B cell (primary cell): ENCODE measurements around the gene C3orf22. TPM values are rescaled to one million over a fixed set of nuclear protein-coding genes. Genes with fewer than 3 reads are reported as not detected.

Source experiments
- ATAC-seq: fragments of 200-7000 bp; cut with Tn5 transposase; one replicate; pipeline ENCODE4 v1.10.0; 2021; ENCODE audit warnings: low read depth, mild to moderate bottlenecking, moderate number of reproducible peaks, moderate library complexity
- CTCF ChIA-PET: fragments of 350-600 bp; sonication (Branson Sonifier 250); formaldehyde crosslinking; loops from one replicate; lab custom pipeline; 2021; ENCODE audit warnings: antibody characterized with exemption, inconsistent platforms; lab: Charles Lee
- POLR2A ChIA-PET: fragments of 350-600 bp; sonication (Branson Sonifier 250); formaldehyde crosslinking; loops from one replicate; lab custom pipeline; 2021; ENCODE audit warnings: antibody characterized with exemption; lab: Charles Lee
- DNase-seq: peaks from one replicate; pipeline ENCODE4 v3.0.0; 2013
- H2AFZ ChIP-seq: 2 replicates; pipeline ENCODE4 v1.6.1; 2012; ENCODE audit warnings: mild to moderate bottlenecking, low read depth, low read length; ENCODE audit not compliant: insufficient read depth, poor library complexity, severe bottlenecking
- H3K27ac ChIP-seq, 2 donors: 1 replicate in 1 of 2; 2 replicates in 1 of 2; pipeline ENCODE4 v1.5.1; 2012 to 2013; ENCODE audit warnings: low read length in 2 of 2, mild to moderate bottlenecking in 2 of 2, moderate library complexity in 1 of 2
- H3K27me3 ChIP-seq, 4 experiments: fragments of 200-600 bp in 1 of 4; sonication (generic) in 1 of 4; replicated peaks in 1 of 4; 1 replicate in 2 of 4; 2 replicates in 2 of 4; pipeline versions ENCODE4 v1.6.1 to v1.7.0; 2013 to 2016; ENCODE audit warnings: low read length in 3 of 4, mild to moderate bottlenecking in 2 of 4, mixed read lengths in 1 of 4, moderate library complexity in 1 of 4; ENCODE audit not compliant: insufficient read depth in 4 of 4, control insufficient read depth in 3 of 4; ENCODE audit errors: control extremely low read depth in 1 of 4
- H3K36me3 ChIP-seq, 2 experiments: replicated peaks in 1 of 2; 1 replicate in 1 of 2; 2 replicates in 1 of 2; pipeline versions ENCODE4 v1.6.1 to v1.7.1; 2013; ENCODE audit warnings: low read length in 1 of 2; ENCODE audit not compliant: insufficient read depth in 2 of 2, control insufficient read depth in 1 of 2; ENCODE audit errors: control extremely low read depth in 1 of 2, extremely low read depth in 1 of 2
- H3K4me1 ChIP-seq, 2 donors: fragments of 200-600 bp in 1 of 2; sonication (generic) in 1 of 2; 1 replicate in 1 of 2; 2 replicates in 1 of 2; pipeline versions ENCODE4 v1.5.1 to v1.6.1; 2013 to 2017; ENCODE audit warnings: low read length in 2 of 2; ENCODE audit not compliant: control insufficient read depth in 2 of 2, insufficient read depth in 2 of 2
- H3K4me2 ChIP-seq: replicated peaks from 2 replicates; pipeline ENCODE3; 2012; ENCODE audit warnings: mild to moderate bottlenecking, low read depth, low read length; ENCODE audit not compliant: poor library complexity, severe bottlenecking
- H3K4me3 ChIP-seq, 5 experiments: fragments of 200-600 bp in 1 of 5; sonication (generic) in 1 of 5; 1 replicate in 3 of 5; 2 replicates in 2 of 5; pipeline versions ENCODE4 v1.5.1 to v1.7.0; 2011 to 2016; ENCODE audit warnings: low read length in 4 of 5, mild to moderate bottlenecking in 4 of 5, low read depth in 2 of 5, control low read depth in 1 of 5, moderate library complexity in 1 of 5; ENCODE audit not compliant: insufficient read depth in 1 of 5; ENCODE audit errors: control extremely low read depth in 1 of 5, extremely low read depth in 1 of 5
- H3K79me2 ChIP-seq: fragments of 200-600 bp; sonication (generic); one replicate; pipeline ENCODE4 v1.6.0; 2016; ENCODE audit warnings: low read length; ENCODE audit not compliant: control insufficient read depth, insufficient read depth
- H3K9ac ChIP-seq: fragments of 200-600 bp; sonication (generic); 2 replicates; pipeline ENCODE4 v1.6.1; 2017; ENCODE audit warnings: mild to moderate bottlenecking, low read length, moderate library complexity
- H3K9me3 ChIP-seq, 3 donors: one replicate each; pipeline versions ENCODE4 v1.6.1 to v1.7.1; 2013; ENCODE audit warnings: low read length in 2 of 3; ENCODE audit not compliant: control insufficient read depth in 2 of 3, insufficient read depth in 1 of 3; ENCODE audit errors: control extremely low read depth in 1 of 3
- H4K20me1 ChIP-seq: 2 replicates; pipeline ENCODE4 v1.6.0; 2012; ENCODE audit warnings: mild to moderate bottlenecking, low read length; ENCODE audit not compliant: insufficient read depth, control insufficient read depth, poor library complexity, severe bottlenecking
- H3K27ac Mint-ChIP-seq: one replicate; pipeline ENCODE4 v1.8.0; 2021; ENCODE audit warnings: mixed read lengths
- H3K27me3 Mint-ChIP-seq: one replicate; pipeline ENCODE4 v1.8.0; 2021; ENCODE audit warnings: mixed read lengths
- H3K4me1 Mint-ChIP-seq: one replicate; pipeline ENCODE4 v1.8.0; 2021; ENCODE audit warnings: mixed read lengths
- H3K4me3 Mint-ChIP-seq: one replicate; pipeline ENCODE4 v1.8.0; 2021; ENCODE audit warnings: mixed read lengths
- H3K9me3 Mint-ChIP-seq: one replicate; pipeline ENCODE4 v1.8.0; 2022; ENCODE audit warnings: mixed read lengths; ENCODE audit not compliant: insufficient read depth
- CTCF ChIP-seq: fragments of 200-600 bp; IDR thresholded peaks from one replicate; pipeline ENCODE4 v1.8.0; 2022; ENCODE audit warnings: antibody characterized with exemption, mild to moderate bottlenecking
- EZH2 ChIP-seq: IDR thresholded peaks from 2 replicates; pipeline ENCODE4 v1.6.1; 2012; ENCODE audit warnings: borderline replicate concordance, low read depth, mild to moderate bottlenecking, moderate library complexity, low read length; ENCODE audit not compliant: insufficient read depth, poor library complexity, severe bottlenecking
- WGBS: methylation state at CpG from one replicate; pipeline ENCODE4 v1.1.5; 2013; ENCODE audit warnings: missing lambda C conversion rate; ENCODE audit not compliant: insufficient coverage; 5-methylcytosine and 5-hydroxymethylcytosine counted together
- intact Hi-C: fragments of 100-400 bp; cut with micrococcal nuclease; formaldehyde crosslinking; loops from one replicate; pipeline ENCODE4 v1.10.0; 2022
- polyA plus RNA-seq: library from polyadenylated mRNA; depleted of rRNA; stranded (reverse); fragments of >200 nt; gene quantifications from 2 replicates; pipeline ENCODE4 v1.2.3, GENCODE V29; 2012
- total RNA-seq, 2 donors: library from RNA; stranded (reverse); fragments of 120-200 nt in 1 of 2; gene quantifications; 1 replicate in 1 of 2; 2 replicates in 1 of 2; pipeline versions ENCODE4 v1.2.3 to v1.2.4, GENCODE V29; 2013 to 2022

C3orf22 gene
- total and polyA plus RNA-seq, 2 donors (not counting 1 experiment from before 2014, with no cell fraction given) = not detected

GRCh38 chr3:126551839-126552687 lies 6.7 kb downstream of the C3orf22 start:
- Histone ChIP-seq H3K27ac (no peak overlapping the region), H3K79me2 (no peaks in the 10 kb centered on the region), H3K4me3 (no peak overlapping the region), H4K20me1 (no peaks in the 10 kb centered on the region), H3K36me3 (no peaks in the 10 kb centered on the region), H3K4me2 (no peak overlapping the region), H2AFZ (no peak overlapping the region), H3K27me3 (no peaks in the 10 kb centered on the region), H3K9me3 (no peaks in the 10 kb centered on the region), H3K9ac (no peak overlapping the region), H3K4me1 (no peaks in the 10 kb centered on the region)
- Mint-ChIP-seq H3K27me3 (peaks cover 6% of the 10 kb centered on the region), H3K4me1 (no peaks in the 10 kb centered on the region), H3K9me3 (no peaks in the 10 kb centered on the region), H3K4me3 (no peak overlapping the region), H3K27ac (no peak overlapping the region)
- CTCF ChIA-PET = no interaction called here
- DNase-seq = peak; percentile 0
- intact Hi-C loops = no loop called here
- POLR2A ChIA-PET = no interaction called here
- TF ChIP-seq EZH2 (no peak), CTCF (no peak)
- ATAC-seq = no peak
- 83% methylated on average over 17 of the region's 17 CpGs for WGBS

- CTCF ChIA-PET = no interaction called here
- Mint-ChIP-seq H3K4me3 (no peak overlapping the region), H3K4me1 (no peaks in the 10 kb centered on the region), H3K27me3 (peaks cover 6% of the 10 kb centered on the region), H3K9me3 (no peaks in the 10 kb centered on the region), H3K27ac (no peak overlapping the region)
- H3K4me2 ChIP-seq = no peak overlapping the region
- intact Hi-C loops = no loop called here
- H4K20me1 ChIP-seq = no peaks in the 10 kb centered on the region
- no peaks in the 10 kb centered on the region for H3K27me3 ChIP-seq
- no peaks in the 10 kb centered on the region for H3K36me3 ChIP-seq
- WGBS = 51% methylated on average over 11 of the region's 13 CpGs
- no peak for TF ChIP-seq CTCF
- TF ChIP-seq EZH2 = no peak
- ATAC-seq (no peak), DNase-seq (peak; percentile 1)
- H3K27ac ChIP-seq = no peak overlapping the region
- POLR2A ChIA-PET = no interaction called here
- H3K9ac ChIP-seq = no peak overlapping the region
- no peaks in the 10 kb centered on the region for H3K9me3 ChIP-seq
- no peak overlapping the region for H3K4me3 ChIP-seq
- H2AFZ ChIP-seq = no peak overlapping the region
- no peaks in the 10 kb centered on the region for H3K79me2 ChIP-seq
- H3K4me1 ChIP-seq = no peaks in the 10 kb centered on the region
Observed at GRCh38 chr3:126551121-126551838, 7.5 kb downstream of the C3orf22 start.
